WTC11 (cell line): ENCODE data around the gene TSPAN5. TPM values are rescaled to one million over a fixed set of nuclear protein-coding genes. Genes with fewer than 3 reads are reported as not detected.
A peak's percentile ranks its signal among the peaks of the same experiment; 100 is the strongest.

Source experiments
- ATAC-seq: fragments of 200-7000 bp; cut with Tn5 transposase; 2 replicates; pipeline ENCODE4 v1.10.0; 2021; ENCODE audit warnings: mild to moderate bottlenecking, moderate library complexity
- CTCF ChIA-PET: fragments of 300-600 bp; sonication (Branson Sonifier 250); formaldehyde crosslinking; loops from one replicate; lab custom pipeline; 2021; ENCODE audit warnings: antibody characterized with exemption; lab: Charles Lee
- POLR2A ChIA-PET: fragments of 350-600 bp; sonication (Branson Sonifier 250); formaldehyde crosslinking; loops from one replicate; lab custom pipeline; 2021; ENCODE audit warnings: antibody characterized with exemption; lab: Charles Lee
- DNase-seq: peaks from one replicate; pipeline ENCODE4 v3.0.0; 2021; ENCODE audit warnings: low spot score
- H3K27ac Mint-ChIP-seq: 2 replicates; pipeline ENCODE4 v1.8.0; 2021; ENCODE audit warnings: mixed read lengths
- H3K27me3 Mint-ChIP-seq: 2 replicates; pipeline ENCODE4 v1.8.0; 2021; ENCODE audit warnings: low read depth, mild to moderate bottlenecking, moderate library complexity, mixed read lengths
- H3K36me3 Mint-ChIP-seq: 2 replicates; pipeline ENCODE4 v1.8.0; 2021; ENCODE audit warnings: mixed read lengths
- H3K4me1 Mint-ChIP-seq: 2 replicates; pipeline ENCODE4 v1.8.0; 2022; ENCODE audit warnings: mixed read lengths
- H3K4me3 Mint-ChIP-seq: 2 replicates; pipeline ENCODE4 v1.8.0; 2021; ENCODE audit warnings: mild to moderate bottlenecking, moderate library complexity, mixed read lengths
- H3K9me3 Mint-ChIP-seq: 2 replicates; pipeline ENCODE4 v1.8.0; 2021; ENCODE audit warnings: mixed read lengths
- AR ChIP-seq: fragments of 250-450 bp; sonication (Bioruptor Pico); IDR thresholded peaks from 2 replicates; pipeline ENCODE4 v1.9.0; 2021; ENCODE audit warnings: mild to moderate bottlenecking
- ATF3 ChIP-seq: sonication (generic); formaldehyde crosslinking; conservative IDR thresholded peaks from 2 replicates; pipeline ENCODE4 v1.8.1; 2022; ENCODE audit warnings: mild to moderate bottlenecking, missing genetic modification reagents
- FOXJ3 ChIP-seq: sonication (generic); formaldehyde crosslinking; IDR thresholded peaks from 2 replicates; pipeline ENCODE4 v1.9.0; 2021; ENCODE audit warnings: missing genetic modification reagents, mild to moderate bottlenecking, borderline replicate concordance
- FOXP4 ChIP-seq: sonication (generic); formaldehyde crosslinking; IDR thresholded peaks from 2 replicates; pipeline ENCODE4 v1.8.0; 2022; ENCODE audit warnings: mild to moderate bottlenecking, missing genetic modification reagents
- NR2C2 ChIP-seq: sonication (generic); formaldehyde crosslinking; IDR thresholded peaks from 2 replicates; pipeline ENCODE4 v1.8.0; 2022; ENCODE audit warnings: mild to moderate bottlenecking, missing genetic modification reagents
- PRDM15 ChIP-seq: sonication (generic); formaldehyde crosslinking; IDR thresholded peaks from 2 replicates; pipeline ENCODE4 v1.8.0; 2022; ENCODE audit warnings: missing genetic modification reagents
- SMAD3 ChIP-seq: sonication (generic); formaldehyde crosslinking; IDR thresholded peaks from 2 replicates; pipeline ENCODE4 v1.8.0; 2022; ENCODE audit warnings: missing genetic modification reagents, mild to moderate bottlenecking, borderline replicate concordance
- TCF7 ChIP-seq: sonication (generic); formaldehyde crosslinking; IDR thresholded peaks from 2 replicates; pipeline ENCODE4 v1.8.0; 2022; ENCODE audit warnings: mild to moderate bottlenecking, low read depth, missing genetic modification reagents, moderate library complexity
- TEAD4 ChIP-seq: sonication (generic); formaldehyde crosslinking; IDR thresholded peaks from 2 replicates; pipeline ENCODE4 v1.8.0; 2022; ENCODE audit warnings: mild to moderate bottlenecking, missing genetic modification reagents
- USF1 ChIP-seq: sonication (generic); formaldehyde crosslinking; IDR thresholded peaks from 2 replicates; pipeline ENCODE4 v1.8.0; 2022; ENCODE audit warnings: mild to moderate bottlenecking, missing genetic modification reagents
- USF2 ChIP-seq: sonication (generic); formaldehyde crosslinking; IDR thresholded peaks from 2 replicates; pipeline ENCODE4 v1.8.1; 2023; ENCODE audit warnings: mild to moderate bottlenecking, missing genetic modification reagents, moderate library complexity
- ZNF396 ChIP-seq: fragments of 250-450 bp; sonication (Bioruptor Pico); IDR thresholded peaks from 2 replicates; pipeline ENCODE4 v1.8.0; 2021; ENCODE audit warnings: mild to moderate bottlenecking, moderate library complexity, borderline replicate concordance
- ZNF425 ChIP-seq: fragments of 250-450 bp; sonication (Bioruptor Pico); conservative IDR thresholded peaks from 2 replicates; pipeline ENCODE4 v1.9.0; 2021; ENCODE audit warnings: mild to moderate bottlenecking
- ZNF512 ChIP-seq: sonication (generic); formaldehyde crosslinking; IDR thresholded peaks from 2 replicates; pipeline ENCODE4 v1.8.1; 2022; ENCODE audit warnings: missing genetic modification reagents, borderline replicate concordance
- total RNA-seq: library from RNA; stranded (reverse); gene quantifications from 3 replicates; pipeline ENCODE4 v1.2.3, GENCODE V29; 2021

The TSPAN5 gene
- total RNA-seq, 1 experiment from 2014 or later, result 22.7 TPM

- H3K4me1 Mint-ChIP-seq, result peaks cover 74% of the 10 kb centered on the region
- CTCF ChIA-PET, result interaction anchor here (2.5 kb wide), 1 partner anchor 51 kb away, joined by 8 read pairs; no protein-coding TSS in a partner anchor
- peaks cover 12% of the 10 kb centered on the region for H3K9me3 Mint-ChIP-seq
- TF ChIP-seq FOXJ3 (no peak), TCF7 (CRISPR knock-in tag) (no peak), PRDM15 (no peak), ATF3 (CRISPR knock-in tag) (no peak), AR (CRISPR knock-in tag) (no peak), TEAD4 (no peak), USF2 (peak; percentile 69), ZNF396 (CRISPR knock-in tag) (no peak), SMAD3 (CRISPR knock-in tag) (no peak), ZNF425 (no peak), USF1 (CRISPR knock-in tag) (0 out of 2 replicates have a peak, but pooled peaks have one; percentile 42)
- no peak for DNase-seq
- H3K27me3 Mint-ChIP-seq, result no peaks in the 10 kb centered on the region
- peak overlapping the region; percentile 86 for H3K27ac Mint-ChIP-seq
- peak overlapping the region; percentile 26 for H3K4me3 Mint-ChIP-seq
- POLR2A ChIA-PET, result no interaction called here
- H3K36me3 Mint-ChIP-seq, result peaks cover 11% of the 10 kb centered on the region
- ATAC-seq, result no peak
Observed at GRCh38 chr4:98557194-98557892, 101.1 kb downstream of the TSPAN5 start.

- Mint-ChIP-seq H3K4me3 (no peak overlapping the region), H3K4me1 (peaks cover 68% of the 10 kb centered on the region), H3K36me3 (peaks cover 6% of the 10 kb centered on the region; the same call in 1 of the 2 replicates), H3K27ac (no peak overlapping the region), H3K27me3 (no peaks in the 10 kb centered on the region), H3K9me3 (peaks cover 5% of the 10 kb centered on the region)
- CTCF ChIA-PET, result interaction anchor here (0.6 to 2.5 kb wide), 3 partner anchors 50 to 106 kb away, joined by 3 to 8 read pairs (median 5); no protein-coding TSS in a partner anchor
- POLR2A ChIA-PET, result interaction anchor here (1.1 kb wide), 1 partner anchor 102 kb away, joined by 3 read pairs; the partner anchor contains the start of gene TSPAN5
- no peak for ATAC-seq
- no peak for DNase-seq
- no peak for TF ChIP-seq ZNF425
- no peak for TF ChIP-seq ZNF512
- TF ChIP-seq FOXP4 (CRISPR knock-in tag), result no peak
- TF ChIP-seq USF2, result no peak
- TF ChIP-seq NR2C2 (CRISPR knock-in tag), result no peak
Observed at GRCh38 chr4:98556451-98556850, 102.0 kb downstream of the TSPAN5 start.
